MM.1S (cell line): ENCODE data around the gene SECISBP2.

ENCODE experiments used
- DNase-seq: peaks from one replicate; pipeline ENCODE4 v3.0.0-alpha.2; 2015
- H2AFZ ChIP-seq: fragments of 300-600 bp; sonication (generic); 2 replicates; pipeline ENCODE4 v1.6.0; 2016; ENCODE audit warnings: antibody characterized with exemption, low read length
- H3F3A ChIP-seq: fragments of 300-600 bp; sonication (generic); 2 replicates; pipeline ENCODE4 v1.6.1; 2016; ENCODE audit warnings: mild to moderate bottlenecking, antibody characterized with exemption, low read length, moderate library complexity, mixed read lengths; ENCODE audit not compliant: insufficient read depth
- H3K27ac ChIP-seq: fragments of 300-600 bp; sonication (generic); 2 replicates; pipeline ENCODE4 v1.5.1; 2016; ENCODE audit warnings: mild to moderate bottlenecking, low read length
- H3K27me3 ChIP-seq: fragments of 300-600 bp; sonication (generic); replicated peaks from 2 replicates; pipeline ENCODE4 v1.6.0; 2016; ENCODE audit warnings: low read length; ENCODE audit not compliant: insufficient read depth
- H3K36me3 ChIP-seq: fragments of 300-600 bp; sonication (generic); replicated peaks from 2 replicates; pipeline ENCODE4 v1.6.1; 2016; ENCODE audit warnings: mild to moderate bottlenecking, low read length, mixed read lengths; ENCODE audit not compliant: insufficient read depth
- H3K4me1 ChIP-seq: fragments of 300-600 bp; sonication (generic); 2 replicates; pipeline ENCODE4 v1.6.1; 2016; ENCODE audit warnings: low read length, mixed read lengths
- H3K4me2 ChIP-seq: fragments of 300-600 bp; sonication (generic); 2 replicates; pipeline ENCODE4 v1.6.0; 2016; ENCODE audit warnings: low read depth, low read length
- H3K4me3 ChIP-seq: fragments of 300-600 bp; sonication (generic); 2 replicates; pipeline ENCODE4 v1.5.1; 2016; ENCODE audit warnings: low read length, mixed read lengths
- H3K79me2 ChIP-seq: fragments of 300-600 bp; sonication (generic); 2 replicates; pipeline ENCODE4 v1.6.1; 2016; ENCODE audit warnings: mixed run types, low read length, mixed read lengths
- H3K9ac ChIP-seq: fragments of 300-600 bp; sonication (generic); 2 replicates; pipeline ENCODE4 v1.6.1; 2016; ENCODE audit warnings: low read length, mixed read lengths
- H3K9me2 ChIP-seq: fragments of 300-600 bp; sonication (generic); replicated peaks from 2 replicates; pipeline ENCODE4 v1.6.1; 2016; ENCODE audit warnings: mild to moderate bottlenecking, low read length, mixed read lengths; ENCODE audit not compliant: insufficient read depth
- H3K9me3 ChIP-seq: fragments of 300-600 bp; sonication (generic); replicated peaks from 2 replicates; pipeline ENCODE4 v1.6.1; 2016; ENCODE audit warnings: mild to moderate bottlenecking, low read length, mixed read lengths; ENCODE audit not compliant: insufficient read depth
- H4K20me1 ChIP-seq: fragments of 300-600 bp; sonication (generic); 2 replicates; pipeline ENCODE4 v1.6.1; 2016; ENCODE audit warnings: mild to moderate bottlenecking, low read length, moderate library complexity, mixed read lengths; ENCODE audit not compliant: insufficient read depth
- EZH2 ChIP-seq: fragments of 300-600 bp; sonication (generic); optimal IDR thresholded peaks from 2 replicates; pipeline ENCODE3; 2017; ENCODE audit warnings: low read depth, mild to moderate bottlenecking, antibody characterized with exemption, low read length, mixed read lengths
- EZH2phosphoT487 ChIP-seq: fragments of 300-600 bp; sonication (generic); IDR thresholded peaks from 2 replicates; pipeline ENCODE4 v1.6.1; 2018; ENCODE audit warnings: antibody characterized with exemption, low read length
- TF ChIP-seq, protein P1 (sequence below): fragments of 300-600 bp; sonication (generic); IDR thresholded peaks from 2 replicates; pipeline ENCODE4 v1.5.1; 2016; ENCODE audit warnings: antibody characterized with exemption, low read length, mixed read lengths

SECISBP2 gene

DNA sequence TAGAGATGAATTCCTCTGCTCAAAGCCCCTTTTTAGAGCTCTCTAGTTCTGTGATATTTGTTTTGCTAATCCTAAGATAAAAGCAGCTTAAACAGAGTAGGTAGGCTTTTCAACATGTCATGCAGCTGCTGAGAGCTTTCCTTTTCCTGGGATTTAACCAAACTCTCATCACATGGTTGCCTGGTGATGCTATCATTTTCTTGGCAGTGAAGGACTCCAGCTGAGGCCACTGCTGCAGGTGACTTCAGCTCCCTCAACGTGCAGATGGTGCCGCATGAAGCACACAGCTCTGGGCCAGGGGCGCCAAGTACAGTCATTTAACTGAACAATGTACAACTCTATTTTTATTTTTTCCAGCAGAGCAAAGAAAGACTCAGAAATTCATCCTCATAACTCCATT lies 42.2 kb downstream of the SECISBP2 start:
- TF ChIP-seq EZH2phosphoT487 (no peak), EZH2 (no peak)
- TF ChIP-seq, protein P1, sequence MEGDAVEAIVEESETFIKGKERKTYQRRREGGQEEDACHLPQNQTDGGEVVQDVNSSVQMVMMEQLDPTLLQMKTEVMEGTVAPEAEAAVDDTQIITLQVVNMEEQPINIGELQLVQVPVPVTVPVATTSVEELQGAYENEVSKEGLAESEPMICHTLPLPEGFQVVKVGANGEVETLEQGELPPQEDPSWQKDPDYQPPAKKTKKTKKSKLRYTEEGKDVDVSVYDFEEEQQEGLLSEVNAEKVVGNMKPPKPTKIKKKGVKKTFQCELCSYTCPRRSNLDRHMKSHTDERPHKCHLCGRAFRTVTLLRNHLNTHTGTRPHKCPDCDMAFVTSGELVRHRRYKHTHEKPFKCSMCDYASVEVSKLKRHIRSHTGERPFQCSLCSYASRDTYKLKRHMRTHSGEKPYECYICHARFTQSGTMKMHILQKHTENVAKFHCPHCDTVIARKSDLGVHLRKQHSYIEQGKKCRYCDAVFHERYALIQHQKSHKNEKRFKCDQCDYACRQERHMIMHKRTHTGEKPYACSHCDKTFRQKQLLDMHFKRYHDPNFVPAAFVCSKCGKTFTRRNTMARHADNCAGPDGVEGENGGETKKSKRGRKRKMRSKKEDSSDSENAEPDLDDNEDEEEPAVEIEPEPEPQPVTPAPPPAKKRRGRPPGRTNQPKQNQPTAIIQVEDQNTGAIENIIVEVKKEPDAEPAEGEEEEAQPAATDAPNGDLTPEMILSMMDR: no peak
- H3K4me3 ChIP-seq: no peak overlapping the region
- no peak for DNase-seq
- H3K9me3 ChIP-seq: no peaks in the 10 kb centered on the region
- no peak overlapping the region for H3K27ac ChIP-seq
- no peak overlapping the region for H3K4me2 ChIP-seq
- H3K9ac ChIP-seq: no peak overlapping the region
- H2AFZ ChIP-seq: no peak overlapping the region
- H3K4me1 ChIP-seq: no peaks in the 10 kb centered on the region
- H3K27me3 ChIP-seq: no peaks in the 10 kb centered on the region
- H3K36me3 ChIP-seq: peaks cover 6% of the 10 kb centered on the region; the same call in 1 of the 2 replicates
- H3K9me2 ChIP-seq: no peaks in the 10 kb centered on the region
- H3K79me2 ChIP-seq: no peaks in the 10 kb centered on the region
- no peaks in the 10 kb centered on the region for H3F3A ChIP-seq
- H4K20me1 ChIP-seq: no peaks in the 10 kb centered on the region

DNA sequence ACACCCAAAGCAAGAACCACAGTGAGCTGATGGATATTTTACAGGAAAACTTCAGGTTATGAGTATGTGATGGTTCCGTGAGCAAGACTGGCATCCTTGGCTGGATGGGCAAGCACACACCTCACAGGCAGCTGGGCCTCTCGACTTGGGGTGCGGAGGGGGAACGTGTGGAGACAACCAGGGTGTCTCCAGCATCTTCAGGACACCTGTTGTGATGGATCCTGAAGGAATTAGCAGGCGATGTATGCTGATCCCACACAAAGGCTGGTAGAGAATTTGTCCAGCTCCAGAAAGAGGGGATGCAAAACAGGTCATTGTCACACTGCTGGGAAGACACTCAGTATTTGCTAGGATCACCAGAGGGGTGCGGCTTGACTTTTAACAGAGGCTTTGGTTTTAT lies 42.7 kb downstream of the SECISBP2 start:
- DNase-seq: no peak
- H4K20me1 ChIP-seq: no peaks in the 10 kb centered on the region
- H3K36me3 ChIP-seq: peaks cover 6% of the 10 kb centered on the region; the same call in 1 of the 2 replicates

DNA sequence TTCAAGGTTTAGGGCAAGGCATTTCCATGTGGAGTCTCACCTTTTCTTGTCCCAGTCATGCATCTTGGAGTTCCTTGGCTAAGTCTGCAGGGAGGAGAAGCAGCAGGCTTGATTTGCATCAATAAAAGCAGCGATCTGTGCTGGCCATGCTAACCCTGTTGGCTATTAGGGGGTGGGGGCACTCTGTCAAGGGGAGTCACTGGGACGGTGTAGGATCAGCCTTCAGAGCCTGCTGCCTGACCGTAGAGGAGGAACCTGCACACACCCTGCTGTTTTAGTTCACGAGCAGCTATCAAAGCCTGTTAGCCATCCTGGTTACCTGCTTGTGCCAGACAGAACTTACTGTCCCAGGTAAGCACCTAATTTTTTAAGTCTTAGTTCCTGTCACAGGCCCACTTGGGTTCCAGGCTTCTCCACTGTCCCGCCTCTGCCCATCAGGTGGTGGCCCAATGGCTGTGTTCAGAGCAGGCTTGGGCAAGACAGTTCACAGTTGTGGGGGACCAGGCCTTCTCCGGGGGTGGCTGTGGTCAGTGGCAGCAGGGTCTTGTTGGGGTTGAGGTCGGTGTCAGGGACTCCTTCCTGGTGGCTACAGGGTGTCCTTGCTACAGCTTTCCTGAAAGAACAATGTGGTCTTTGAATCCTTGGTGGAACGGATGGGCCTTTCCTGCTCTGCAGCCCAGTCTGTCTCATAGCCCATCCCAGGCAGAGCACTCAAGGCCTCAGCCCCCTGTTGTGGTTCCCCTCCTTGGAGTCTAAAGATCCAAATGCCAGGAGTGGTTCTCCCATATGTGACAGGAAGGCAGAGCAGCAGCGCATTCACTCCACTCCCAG lies 43.7 kb downstream of the SECISBP2 start:
- Histone ChIP-seq H3K4me3 (no peak overlapping the region), H3K27ac (no peak overlapping the region), H3K9me2 (no peaks in the 10 kb centered on the region), H3K27me3 (no peaks in the 10 kb centered on the region), H2AFZ (no peak overlapping the region), H3K9ac (no peak overlapping the region), H3K4me2 (no peak overlapping the region), H3K79me2 (no peaks in the 10 kb centered on the region), H3K9me3 (no peaks in the 10 kb centered on the region), H3K4me1 (no peaks in the 10 kb centered on the region), H3F3A (peaks cover 3% of the 10 kb centered on the region; the same call in 1 of the 2 replicates), H4K20me1 (no peaks in the 10 kb centered on the region), H3K36me3 (peaks cover 6% of the 10 kb centered on the region; the same call in 1 of the 2 replicates)
- no peak for TF ChIP-seq EZH2phosphoT487
- TF ChIP-seq EZH2: no peak
- TF ChIP-seq, protein P1: no peak
- no peak for DNase-seq

More for the DNA sequence above, 42.7 kb downstream of the SECISBP2 start:
- H3K9me2 ChIP-seq: no peaks in the 10 kb centered on the region
- H3K79me2 ChIP-seq: no peaks in the 10 kb centered on the region
- TF ChIP-seq EZH2phosphoT487: no peak
- TF ChIP-seq, protein P1: no peak
- TF ChIP-seq EZH2: no peak
- no peaks in the 10 kb centered on the region for H3K9me3 ChIP-seq
- H3K4me3 ChIP-seq: no peak overlapping the region
- H2AFZ ChIP-seq: no peak overlapping the region
- no peak overlapping the region for H3K9ac ChIP-seq
- no peaks in the 10 kb centered on the region for H3K4me1 ChIP-seq
- no peak overlapping the region for H3K4me2 ChIP-seq
- no peaks in the 10 kb centered on the region for H3K27me3 ChIP-seq
- H3F3A ChIP-seq: 0 out of 2 replicates have a peak, but pooled peaks cover 2% of the 10 kb centered on the region
- H3K27ac ChIP-seq: no peak overlapping the region
